Epithelial cell of esophagus (primary cell): ENCODE data around the gene SALL2.
A peak's percentile ranks its signal among the peaks of the same experiment; 100 is the strongest.

Source experiments
- DNase-seq: peaks from one replicate; pipeline ENCODE4 v3.0.0; 2010; ENCODE audit warnings: low read depth
- H3K4me3 ChIP-seq: 2 replicates; pipeline ENCODE4 v1.5.1; 2011; ENCODE audit warnings: mild to moderate bottlenecking, low read length, control low read depth
- TF ChIP-seq, protein P1 (sequence below): IDR thresholded peaks from 2 replicates; pipeline ENCODE4 v1.5.1; 2011; ENCODE audit warnings: low read depth, mild to moderate bottlenecking, low read length, control low read depth, inconsistent platforms; ENCODE audit not compliant: insufficient read depth; ENCODE audit errors: missing control alignments

The SALL2 gene

DNA sequence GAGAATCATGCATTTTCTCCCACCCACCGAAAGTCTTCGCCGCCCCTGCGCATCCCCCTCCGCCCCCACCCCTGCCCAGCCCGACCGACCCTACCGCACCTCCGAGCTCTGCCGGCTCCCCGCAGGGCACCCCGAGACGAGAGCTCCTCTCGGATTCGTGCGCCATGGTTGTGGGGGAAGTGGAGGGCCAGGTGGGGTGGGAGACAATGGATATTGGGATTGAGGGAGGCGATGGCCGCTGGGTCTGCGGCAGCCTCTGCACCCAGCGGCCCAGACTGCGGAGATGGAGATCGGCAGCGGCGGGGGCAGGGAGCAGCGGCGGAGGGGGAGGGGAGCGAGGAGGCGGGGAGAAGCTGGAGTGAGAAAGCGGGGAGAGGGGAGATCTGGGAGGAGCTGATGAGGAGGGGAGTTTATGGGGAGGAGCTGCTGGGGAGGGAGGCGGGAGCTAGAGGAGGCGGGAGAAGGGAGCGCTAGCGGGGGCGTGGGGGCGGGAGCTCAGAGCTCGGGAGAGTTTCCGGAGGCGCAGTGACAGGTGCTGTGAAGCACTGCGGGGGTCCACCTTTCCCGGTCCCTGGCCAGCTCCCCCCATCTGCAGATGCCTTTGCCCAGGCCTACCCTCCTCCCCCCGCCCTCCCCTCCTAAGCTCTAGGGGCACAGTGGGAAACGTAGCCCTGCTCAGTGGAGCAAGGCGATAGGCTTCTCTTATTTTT is at the start of gene SALL2:
TSS of gene SALL2 (minus strand) at position 385 of the 710 bp plus-strand sequence. CDS start at position 166, 219 bp downstream.
- H3K4me3 ChIP-seq: peak within 1 kb of the TSS; percentile 62
- TF ChIP-seq, protein P1, sequence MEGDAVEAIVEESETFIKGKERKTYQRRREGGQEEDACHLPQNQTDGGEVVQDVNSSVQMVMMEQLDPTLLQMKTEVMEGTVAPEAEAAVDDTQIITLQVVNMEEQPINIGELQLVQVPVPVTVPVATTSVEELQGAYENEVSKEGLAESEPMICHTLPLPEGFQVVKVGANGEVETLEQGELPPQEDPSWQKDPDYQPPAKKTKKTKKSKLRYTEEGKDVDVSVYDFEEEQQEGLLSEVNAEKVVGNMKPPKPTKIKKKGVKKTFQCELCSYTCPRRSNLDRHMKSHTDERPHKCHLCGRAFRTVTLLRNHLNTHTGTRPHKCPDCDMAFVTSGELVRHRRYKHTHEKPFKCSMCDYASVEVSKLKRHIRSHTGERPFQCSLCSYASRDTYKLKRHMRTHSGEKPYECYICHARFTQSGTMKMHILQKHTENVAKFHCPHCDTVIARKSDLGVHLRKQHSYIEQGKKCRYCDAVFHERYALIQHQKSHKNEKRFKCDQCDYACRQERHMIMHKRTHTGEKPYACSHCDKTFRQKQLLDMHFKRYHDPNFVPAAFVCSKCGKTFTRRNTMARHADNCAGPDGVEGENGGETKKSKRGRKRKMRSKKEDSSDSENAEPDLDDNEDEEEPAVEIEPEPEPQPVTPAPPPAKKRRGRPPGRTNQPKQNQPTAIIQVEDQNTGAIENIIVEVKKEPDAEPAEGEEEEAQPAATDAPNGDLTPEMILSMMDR: no peak
- peak; percentile 49 for DNase-seq

DNA sequence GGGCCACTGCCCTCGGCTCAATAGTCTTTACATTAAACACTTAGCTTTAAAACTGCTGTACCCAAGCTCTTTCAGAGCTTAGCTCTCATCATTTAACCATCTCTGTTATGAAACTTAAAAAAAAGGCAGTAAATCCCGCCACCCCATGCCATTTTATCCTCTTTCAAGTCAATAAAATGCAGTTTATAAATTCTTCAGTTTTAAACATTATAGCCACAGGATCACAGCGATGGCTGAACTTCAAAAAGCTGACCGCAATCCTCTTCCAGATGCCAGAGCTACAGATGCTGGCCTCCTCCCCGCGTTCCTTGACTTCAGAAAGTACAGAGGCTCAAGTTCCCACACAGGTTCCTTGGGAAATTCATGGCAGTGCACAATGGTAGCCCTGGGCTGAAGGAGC is 49.5 kb upstream of the SALL2 start:
- DNase-seq: no peak
- no peak overlapping the region for H3K4me3 ChIP-seq
- TF ChIP-seq, protein P1: no peak

DNA sequence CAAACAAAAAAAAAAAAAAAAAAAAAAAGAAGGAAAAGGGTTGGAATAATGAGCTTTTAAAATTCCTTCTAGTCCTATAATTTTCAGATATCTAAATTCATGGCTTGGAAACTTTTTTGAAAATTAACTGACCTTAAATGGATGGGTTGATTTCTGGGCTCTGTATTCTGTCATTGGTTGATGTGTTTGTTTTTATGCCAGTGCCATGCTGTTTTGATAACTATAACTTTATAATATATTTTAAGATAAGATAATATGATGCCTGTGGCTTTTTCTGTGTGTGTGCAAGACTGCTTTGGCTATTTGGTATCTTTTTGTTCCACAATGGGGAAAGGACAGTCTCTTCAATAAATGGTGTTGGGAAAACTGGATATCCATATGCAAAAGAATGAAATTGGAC is 46.5 kb upstream of the SALL2 start:
- no peak for DNase-seq
- TF ChIP-seq, protein P1: no peak
- H3K4me3 ChIP-seq: no peak overlapping the region

DNA sequence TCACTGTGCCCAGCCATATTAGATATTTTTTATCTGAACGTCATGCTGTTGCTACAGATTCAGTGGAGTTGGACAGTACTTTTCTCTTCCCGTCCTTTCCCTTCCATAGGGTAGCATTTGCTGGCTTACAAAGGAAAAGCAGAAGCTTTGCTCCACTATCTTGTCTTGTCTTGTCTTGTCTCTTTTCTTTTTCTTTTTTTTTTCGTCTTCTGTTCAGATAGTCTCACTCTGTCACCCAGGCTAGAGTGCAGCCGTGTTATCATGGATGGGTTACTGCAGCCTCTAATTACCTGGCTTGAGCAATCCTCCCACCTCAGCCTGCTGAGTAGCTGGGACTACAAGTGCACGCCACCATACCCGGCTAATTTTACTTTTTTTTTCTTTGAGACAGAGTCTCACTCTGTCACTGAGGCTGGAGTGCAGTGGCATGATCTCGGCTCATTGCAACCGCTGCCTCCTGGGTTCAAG is 32.6 kb upstream of the SALL2 start:
- DNase-seq: no peak
- TF ChIP-seq, protein P1: no peak
- H3K4me3 ChIP-seq: no peak overlapping the region

DNA sequence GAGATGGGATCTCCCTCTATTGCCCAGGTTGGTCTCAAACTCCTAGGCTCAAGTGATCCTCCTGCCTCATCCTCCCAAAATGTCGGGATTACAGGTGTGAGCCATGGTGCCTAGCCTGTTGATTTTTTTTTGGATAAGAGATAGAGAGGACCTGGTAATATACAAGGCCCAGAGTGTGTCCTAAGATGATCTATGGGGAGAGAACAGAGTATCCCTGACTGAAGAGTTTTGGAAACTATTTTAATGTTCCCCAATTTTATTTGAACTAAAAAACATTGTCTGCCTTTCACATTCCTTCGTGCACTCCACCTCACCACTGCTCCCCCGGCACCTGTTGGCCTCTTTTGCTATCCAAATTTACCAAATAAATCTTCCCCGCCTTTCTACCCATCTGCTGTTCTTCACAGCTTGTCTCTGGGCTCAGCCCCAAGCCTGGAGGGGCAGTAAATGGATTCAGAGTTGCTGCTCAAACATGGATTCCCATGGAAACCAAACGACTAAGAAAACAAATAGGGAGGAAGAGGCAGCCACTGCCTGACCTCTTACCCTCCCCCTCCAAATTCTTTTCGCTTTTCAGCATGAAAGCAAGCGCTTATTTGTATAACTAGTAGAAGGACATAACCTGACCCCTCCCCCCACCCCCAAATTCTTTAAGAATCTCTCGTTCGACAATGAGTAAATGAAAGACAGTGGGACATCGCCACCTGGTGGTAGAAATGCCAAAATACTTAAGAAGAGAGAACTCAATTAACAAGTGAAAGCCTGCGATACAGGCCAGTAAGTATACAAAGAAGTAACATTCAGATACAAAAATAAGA is 31.1 kb upstream of the SALL2 start:
- TF ChIP-seq, protein P1: peak; percentile 67
- peak overlapping the region; percentile 40 for H3K4me3 ChIP-seq
- DNase-seq: peak; percentile 84

DNA sequence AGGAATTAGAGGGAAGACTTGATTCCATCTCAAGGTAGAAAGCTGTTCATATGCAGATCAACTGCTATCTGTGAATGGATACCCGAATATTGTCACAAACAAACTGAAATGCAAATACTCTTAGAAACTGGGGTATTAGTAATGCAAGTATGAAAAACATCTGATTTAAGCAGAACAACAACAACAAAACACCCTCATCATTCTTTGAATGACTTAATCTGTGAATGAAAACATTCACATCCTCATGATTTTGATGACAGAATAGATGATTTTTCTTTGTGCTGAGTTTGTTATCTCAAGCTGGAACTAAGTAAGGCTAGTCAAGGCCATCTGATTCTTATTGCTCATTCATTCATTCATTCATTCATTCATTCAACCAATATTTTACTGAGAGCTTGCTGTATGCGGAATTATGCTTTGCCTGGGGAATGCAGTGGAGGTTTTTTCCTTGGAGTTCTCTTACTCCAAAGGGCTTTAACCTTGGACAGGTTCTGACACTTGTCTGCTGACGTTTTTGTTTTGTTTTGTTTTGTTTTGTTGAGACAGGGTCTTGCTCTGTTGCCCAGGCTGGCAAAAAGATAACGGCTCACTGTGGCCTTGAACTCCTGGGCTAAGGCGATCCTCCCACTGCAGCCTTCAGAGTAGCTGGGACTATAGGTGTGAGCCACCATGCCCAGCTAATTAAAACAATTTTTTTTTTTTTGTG is 30.4 kb upstream of the SALL2 start:
- TF ChIP-seq, protein P1: no peak
- no peak for DNase-seq
- H3K4me3 ChIP-seq: no peak overlapping the region
